Activated CD4-positive, alpha-beta T cell treated with anti-CD3 and anti-CD28 coated beads, Interleukin-2, amount 10 ng/mL, durations not matched to agents 7 days and 5 days (primary cell): ENCODE results near the gene DCAF16. TPM values are rescaled to one million over a fixed set of nuclear protein-coding genes. Genes with fewer than 3 reads are reported as not detected.
A peak's percentile ranks its signal among the peaks of the same experiment; 100 is the strongest.

Source experiments
- CTCF ChIA-PET: fragments of 350-600 bp; sonication (Branson Sonifier 250); formaldehyde crosslinking; loops from one replicate; lab custom pipeline; 2021; ENCODE audit warnings: antibody characterized with exemption; lab: Charles Lee
- POLR2A ChIA-PET: fragments of 350-600 bp; sonication (Branson Sonifier 250); formaldehyde crosslinking; loops from one replicate; lab custom pipeline; 2021; ENCODE audit warnings: antibody characterized with exemption; lab: Charles Lee
- DNase-seq: peaks from one replicate; pipeline ENCODE4 v3.0.0-alpha.2; 2020
- H3K27ac Mint-ChIP-seq: one replicate; pipeline ENCODE4 v1.8.0; 2021; ENCODE audit warnings: mild to moderate bottlenecking, moderate library complexity, mixed read lengths
- H3K27me3 Mint-ChIP-seq: one replicate; pipeline ENCODE4 v1.8.0; 2021; ENCODE audit warnings: mixed read lengths
- H3K36me3 Mint-ChIP-seq: one replicate; pipeline ENCODE4 v1.8.0; 2021; ENCODE audit warnings: low read depth, mixed read lengths
- H3K4me1 Mint-ChIP-seq: one replicate; pipeline ENCODE4 v1.8.0; 2021; ENCODE audit warnings: mixed read lengths
- H3K4me3 Mint-ChIP-seq: one replicate; pipeline ENCODE4 v1.8.0; 2021; ENCODE audit warnings: mild to moderate bottlenecking, moderate library complexity, mixed read lengths
- H3K9me3 Mint-ChIP-seq: one replicate; pipeline ENCODE4 v1.8.0; 2021; ENCODE audit warnings: mixed read lengths
- total RNA-seq, 2 experiments: library from RNA; stranded (reverse); gene quantifications; one replicate each; pipeline ENCODE4 v1.2.3, GENCODE V29; 2021

DCAF16 gene
- total RNA-seq, 2 experiments from 2014 or later = 50.9 to 53.6 TPM

DNA sequence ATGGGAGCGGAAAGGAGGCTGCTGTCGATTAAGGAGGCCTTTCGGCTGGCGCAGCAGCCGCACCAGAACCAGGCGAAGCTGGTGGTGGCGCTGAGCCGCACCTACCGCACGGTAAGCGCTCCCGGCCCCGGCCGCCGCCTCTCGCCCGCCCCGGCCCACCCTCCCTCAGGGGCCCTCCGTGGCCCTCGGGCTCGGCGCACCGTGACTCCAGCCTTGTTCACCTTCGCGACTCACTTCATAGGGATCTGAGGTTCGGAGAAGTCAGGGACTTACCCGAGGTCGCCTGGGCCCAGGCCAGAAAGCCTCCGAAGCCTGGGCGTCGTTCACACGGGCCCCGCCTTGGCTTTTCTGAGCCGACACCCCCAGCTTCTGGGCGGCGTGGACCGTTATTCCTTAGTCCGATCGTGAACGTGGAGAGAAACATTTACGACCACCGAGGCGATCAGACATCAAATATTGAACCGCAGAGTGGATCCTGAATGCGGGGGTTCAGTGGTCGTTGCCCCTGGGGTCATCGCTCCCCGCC lies 584 bp upstream of the DCAF16 start:
- peak; percentile 48 for DNase-seq
- Mint-ChIP-seq H3K27ac (peak overlapping the region; percentile 98), H3K4me1 (peaks cover 45% of the 10 kb centered on the region), H3K27me3 (no peaks in the 10 kb centered on the region), H3K4me3 (peak overlapping the region; percentile 92), H3K9me3 (no peaks in the 10 kb centered on the region), H3K36me3 (peaks cover 63% of the 10 kb centered on the region)
- POLR2A ChIA-PET = interaction anchor here (1.0 to 2.2 kb wide), 2 partner anchors 198 to 234 kb away, joined by 4 to 9 read pairs; partner anchors contain the start of genes LAP3 and MED28
- CTCF ChIA-PET = interaction anchor here (0.7 to 1.6 kb wide), 3 partner anchors 13 to 262 kb away, joined by 3 to 6 read pairs (median 5); no protein-coding TSS in a partner anchor

DNA sequence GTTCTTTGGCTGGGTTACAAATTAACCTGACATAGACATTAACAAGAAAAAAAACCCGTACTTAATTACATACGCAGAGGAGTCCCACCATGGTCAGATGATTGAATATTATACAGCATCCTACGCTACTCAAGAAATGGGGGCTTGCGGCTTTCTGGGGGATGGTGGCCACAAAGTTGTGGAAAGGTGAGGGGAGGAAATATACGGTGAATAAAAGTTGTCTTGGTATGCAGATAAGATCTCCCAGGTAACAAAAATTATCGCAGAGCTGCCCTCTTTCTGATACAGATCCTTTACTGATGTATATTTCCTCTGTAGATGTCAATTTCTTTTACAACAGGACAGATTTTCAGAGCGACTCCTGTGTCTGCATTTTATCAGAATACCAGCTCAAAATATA lies 890 bp downstream of the DCAF16 start:
- H3K27me3 Mint-ChIP-seq = no peaks in the 10 kb centered on the region
- peak overlapping the region; percentile 92 for H3K4me3 Mint-ChIP-seq
- ChIA-PET CTCF (interaction anchor here (1.0 to 1.5 kb wide), 3 partner anchors 12 to 233 kb away, joined by 3 to 4 read pairs (median 3); partner anchors contain the start of gene LAP3), POLR2A (interaction anchor here (2.2 kb wide), 1 partner anchor 233 kb away, joined by 9 read pairs; the partner anchor contains the start of gene LAP3)
- no peak for DNase-seq
- H3K27ac Mint-ChIP-seq = peak overlapping the region; percentile 98
- peaks cover 49% of the 10 kb centered on the region for H3K4me1 Mint-ChIP-seq
- H3K9me3 Mint-ChIP-seq = no peaks in the 10 kb centered on the region
- peaks cover 56% of the 10 kb centered on the region for H3K36me3 Mint-ChIP-seq

GRCh38 chr4:17807446-17807845 lies 3.1 kb downstream of the DCAF16 start:
- Mint-ChIP-seq H3K27me3 (no peaks in the 10 kb centered on the region), H3K27ac (no peak overlapping the region), H3K9me3 (no peaks in the 10 kb centered on the region), H3K4me1 (peaks cover 40% of the 10 kb centered on the region), H3K4me3 (peak overlapping the region; percentile 92), H3K36me3 (peaks cover 61% of the 10 kb centered on the region)
- CTCF ChIA-PET = interaction anchor here (0.6 to 2.3 kb wide), 3 partner anchors 9 to 1030 kb away, joined by 3 to 7 read pairs (median 4); no protein-coding TSS in a partner anchor
- DNase-seq = no peak
- POLR2A ChIA-PET = interaction anchor here (0.6 kb wide), 1 partner anchor 181 kb away, joined by 18 read pairs; no protein-coding TSS in a partner anchor

DNA sequence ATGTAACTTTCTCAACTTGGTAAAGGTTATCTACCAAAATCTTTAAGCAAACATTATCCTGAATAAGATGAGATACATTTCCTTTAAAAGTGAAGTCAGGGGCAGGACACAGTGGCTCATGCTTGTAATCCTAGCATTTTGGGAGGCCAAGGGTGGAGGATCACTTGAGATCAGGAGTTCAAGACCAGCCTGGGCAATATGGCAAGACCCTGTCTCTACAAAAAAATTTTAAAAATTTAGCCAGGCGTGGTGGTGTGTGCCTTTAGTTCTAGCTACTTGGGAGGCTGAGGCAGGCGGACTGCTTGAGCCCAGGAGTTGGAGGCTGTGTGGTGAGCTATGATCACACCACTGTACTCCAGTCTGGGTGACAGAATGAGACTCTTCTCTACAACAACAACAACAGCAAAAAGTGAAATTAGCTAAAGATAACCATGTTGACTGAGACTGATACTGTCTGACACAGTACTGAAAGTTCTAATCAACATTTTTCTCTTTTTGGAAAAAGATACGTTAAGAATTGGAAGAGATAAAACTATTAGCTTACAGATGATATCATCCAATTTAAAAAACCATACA lies 4.9 kb downstream of the DCAF16 start:
- Mint-ChIP-seq H3K27ac (no peak overlapping the region), H3K36me3 (peaks cover 64% of the 10 kb centered on the region), H3K27me3 (no peaks in the 10 kb centered on the region), H3K9me3 (no peaks in the 10 kb centered on the region), H3K4me3 (no peak overlapping the region), H3K4me1 (peaks cover 36% of the 10 kb centered on the region)
- ChIA-PET POLR2A (no interaction called here), CTCF (no interaction called here)
- no peak for DNase-seq

GRCh38 chr4:17797808-17798207 lies 12.7 kb downstream of the DCAF16 start:
- ChIA-PET CTCF (interaction anchor here (1.1 to 1.3 kb wide), 2 partner anchors 13 to 25 kb away, joined by 3 to 6 read pairs; partner anchors contain the start of genes DCAF16 and NCAPG), POLR2A (no interaction called here)
- Mint-ChIP-seq H3K36me3 (peaks cover 54% of the 10 kb centered on the region), H3K9me3 (no peaks in the 10 kb centered on the region), H3K27me3 (no peaks in the 10 kb centered on the region), H3K4me1 (peaks cover 4% of the 10 kb centered on the region), H3K4me3 (no peak overlapping the region), H3K27ac (no peak overlapping the region)
- DNase-seq = no peak

- H3K4me3 Mint-ChIP-seq = no peak overlapping the region
- CTCF ChIA-PET = no interaction called here
- H3K4me1 Mint-ChIP-seq = peaks cover 2% of the 10 kb centered on the region
- no peak overlapping the region for H3K27ac Mint-ChIP-seq
- DNase-seq = no peak
- POLR2A ChIA-PET = no interaction called here
- H3K9me3 Mint-ChIP-seq = no peaks in the 10 kb centered on the region
- no peaks in the 10 kb centered on the region for H3K27me3 Mint-ChIP-seq
- peaks cover 49% of the 10 kb centered on the region for H3K36me3 Mint-ChIP-seq
Measured at GRCh38 chr4:17794730-17795129, 15.8 kb downstream of the DCAF16 start.

DNA sequence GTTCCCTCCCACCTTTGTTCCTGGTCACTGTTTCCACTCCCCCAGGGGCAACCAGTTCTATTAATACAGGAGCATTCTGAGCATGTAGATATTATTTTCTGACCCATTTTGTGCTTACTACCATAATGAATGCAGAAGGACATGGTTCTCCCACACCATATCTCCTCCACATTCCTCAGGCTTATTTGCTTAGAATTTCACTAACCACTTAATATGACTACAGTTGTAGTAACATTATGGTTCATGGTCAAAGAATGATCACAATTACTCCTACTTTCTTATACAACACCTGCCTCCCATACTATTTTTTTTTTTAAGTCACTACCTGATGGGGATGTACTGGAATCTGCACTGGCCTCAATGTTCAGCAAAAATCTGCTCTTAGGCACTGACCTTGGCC lies 21.6 kb downstream of the DCAF16 start:
- DNase-seq = no peak
- H3K36me3 Mint-ChIP-seq = peaks cover 25% of the 10 kb centered on the region
- peaks cover 5% of the 10 kb centered on the region for H3K27me3 Mint-ChIP-seq
- ChIA-PET CTCF (no interaction called here), POLR2A (no interaction called here)
- H3K4me1 Mint-ChIP-seq = peaks cover 7% of the 10 kb centered on the region
- no peaks in the 10 kb centered on the region for H3K9me3 Mint-ChIP-seq
- no peak overlapping the region for H3K4me3 Mint-ChIP-seq
- no peak overlapping the region for H3K27ac Mint-ChIP-seq

DNA sequence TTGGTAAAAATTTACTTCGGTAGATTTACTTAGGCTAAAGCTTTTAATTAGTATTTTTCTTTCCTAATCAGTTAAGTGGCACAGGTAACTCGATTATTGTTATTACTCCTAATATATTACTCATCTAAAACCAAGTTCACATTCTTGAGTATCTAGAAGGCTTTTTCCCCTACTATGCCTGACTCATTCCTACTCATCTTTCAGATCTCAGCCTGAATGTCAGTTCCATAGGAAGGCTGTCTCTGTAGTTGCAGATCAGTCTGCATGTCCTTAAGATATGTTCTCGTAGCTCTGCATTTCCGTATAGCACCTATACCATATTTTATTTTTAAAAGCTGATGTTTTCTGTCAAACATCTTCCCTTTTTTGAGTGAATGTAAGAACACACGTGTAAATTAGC lies 23.2 kb downstream of the DCAF16 start:
- Mint-ChIP-seq H3K27me3 (peaks cover 14% of the 10 kb centered on the region), H3K9me3 (no peaks in the 10 kb centered on the region), H3K27ac (no peak overlapping the region), H3K4me3 (no peak overlapping the region), H3K36me3 (peaks cover 15% of the 10 kb centered on the region), H3K4me1 (peaks cover 7% of the 10 kb centered on the region)
- CTCF ChIA-PET = interaction anchor here (0.6 to 0.7 kb wide), 3 partner anchors 37 to 800 kb away, joined by 4 read pairs; no protein-coding TSS in a partner anchor
- DNase-seq = no peak
- POLR2A ChIA-PET = no interaction called here

DNA sequence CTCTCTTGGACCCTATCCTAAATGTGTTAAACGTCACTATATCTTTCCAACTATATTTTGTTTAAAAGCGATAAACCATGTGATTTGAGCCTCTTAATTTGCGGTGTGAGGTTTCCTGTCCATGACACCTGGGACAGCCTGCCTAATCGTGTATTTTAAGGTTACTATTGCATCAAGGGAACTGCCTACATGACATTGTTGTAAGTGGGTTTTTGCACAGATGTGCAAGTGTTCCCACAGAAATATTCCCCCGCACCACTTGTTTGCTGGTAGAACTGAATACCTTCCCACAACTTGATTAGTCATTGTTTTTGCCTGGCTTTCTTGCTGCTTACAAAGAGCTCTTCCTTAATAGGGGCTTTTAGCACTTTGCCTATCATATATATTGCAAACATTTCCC lies 24.0 kb downstream of the DCAF16 start:
- Mint-ChIP-seq H3K36me3 (peaks cover 13% of the 10 kb centered on the region), H3K27ac (no peak overlapping the region), H3K4me3 (no peak overlapping the region), H3K4me1 (peaks cover 12% of the 10 kb centered on the region), H3K27me3 (peaks cover 22% of the 10 kb centered on the region), H3K9me3 (no peaks in the 10 kb centered on the region)
- POLR2A ChIA-PET = no interaction called here
- CTCF ChIA-PET = no interaction called here
- no peak for DNase-seq

DNA sequence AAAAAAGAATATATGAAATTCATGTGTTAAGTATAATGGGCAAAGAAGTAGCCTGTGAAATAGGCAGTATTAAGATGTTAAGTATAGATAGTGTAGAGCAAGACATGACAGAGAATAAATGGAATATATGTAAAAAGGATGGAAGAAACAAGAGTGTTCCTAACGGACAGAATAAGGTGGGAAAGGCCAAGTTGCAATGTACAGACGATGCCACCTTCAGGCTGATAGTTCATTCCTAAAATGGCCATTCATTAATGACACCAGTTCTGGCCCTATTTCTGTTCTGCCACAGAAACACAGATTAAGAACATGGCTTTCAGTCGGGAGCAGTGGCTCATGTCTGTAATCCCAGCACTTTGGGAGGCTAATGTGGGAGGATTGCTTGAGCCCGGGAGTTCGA lies 24.7 kb downstream of the DCAF16 start:
- Mint-ChIP-seq H3K4me1 (peaks cover 14% of the 10 kb centered on the region), H3K9me3 (no peaks in the 10 kb centered on the region), H3K4me3 (no peak overlapping the region), H3K27ac (no peak overlapping the region), H3K36me3 (peaks cover 7% of the 10 kb centered on the region), H3K27me3 (peaks cover 26% of the 10 kb centered on the region)
- no peak for DNase-seq
- ChIA-PET CTCF (no interaction called here), POLR2A (no interaction called here)

DNA sequence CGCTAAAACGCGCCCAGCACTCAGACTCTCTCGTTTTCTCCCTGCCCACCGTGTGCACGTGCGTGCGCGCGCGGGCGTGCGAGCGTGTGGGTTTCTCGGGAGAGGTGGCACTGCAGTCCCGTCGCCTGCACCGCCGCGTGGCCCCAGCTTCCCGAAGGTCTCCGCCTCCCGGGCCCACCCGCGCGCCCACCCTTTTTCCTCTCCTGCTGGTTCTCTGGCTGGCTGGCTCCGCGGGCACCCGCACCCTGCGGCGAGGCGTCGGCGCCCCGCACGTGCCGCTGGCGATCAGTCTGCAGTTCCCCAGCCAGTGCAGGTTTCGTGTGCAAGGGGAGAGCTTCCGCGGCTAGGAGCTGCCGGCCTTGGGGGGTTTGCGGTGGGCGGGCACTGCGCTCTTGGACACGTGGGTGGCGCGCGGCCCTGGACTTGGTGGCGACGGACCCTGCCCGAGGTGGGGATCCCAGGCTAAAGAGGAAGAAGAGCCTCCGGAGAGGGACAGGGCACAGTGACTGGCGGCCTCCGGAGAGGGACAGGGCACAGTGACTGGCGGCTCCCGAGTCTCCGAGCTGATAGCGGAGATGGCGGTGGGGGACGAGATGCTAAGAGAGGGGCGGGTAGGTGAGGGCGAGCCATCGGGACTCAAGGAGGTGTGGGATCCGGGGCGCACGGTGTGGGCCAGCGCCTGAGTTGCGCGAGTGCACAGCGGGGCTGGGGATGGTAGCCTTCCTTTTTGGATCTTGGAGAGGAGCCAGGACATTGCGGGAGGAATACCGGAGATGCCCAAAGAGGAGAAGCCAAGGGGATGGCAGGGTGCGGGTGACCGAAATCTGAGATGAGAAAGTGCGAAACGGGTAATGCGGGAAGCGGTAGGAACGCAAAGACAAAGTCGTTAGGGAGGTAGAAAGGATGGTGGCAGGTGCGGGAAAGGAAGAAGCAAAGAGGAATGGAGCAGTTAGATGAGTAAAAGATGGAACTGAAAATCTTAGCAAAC lies 29.0 kb downstream of the DCAF16 start, which contains the start of gene FAM184B:
Gene FAM184B, minus strand, starts transcription at position 322 of the 988 bp plus-strand sequence. CDS start 322 bp downstream, outside the sequence.
- peaks cover 54% of the 10 kb centered on the region for H3K27me3 Mint-ChIP-seq
- no peak within 1 kb of the TSS for H3K27ac Mint-ChIP-seq
- no peak for DNase-seq
- peak within 1 kb of the TSS; percentile 1 for H3K4me3 Mint-ChIP-seq
- ChIA-PET CTCF (interaction anchor here (0.6 kb wide), 1 partner anchor 191 kb away, joined by 3 read pairs; no protein-coding TSS in a partner anchor), POLR2A (no interaction called here)
- H3K4me1 Mint-ChIP-seq = peaks cover 9% of the 10 kb centered on the region
- peaks cover 4% of the 10 kb centered on the region for H3K36me3 Mint-ChIP-seq
- H3K9me3 Mint-ChIP-seq = no peaks in the 10 kb centered on the region

DNA sequence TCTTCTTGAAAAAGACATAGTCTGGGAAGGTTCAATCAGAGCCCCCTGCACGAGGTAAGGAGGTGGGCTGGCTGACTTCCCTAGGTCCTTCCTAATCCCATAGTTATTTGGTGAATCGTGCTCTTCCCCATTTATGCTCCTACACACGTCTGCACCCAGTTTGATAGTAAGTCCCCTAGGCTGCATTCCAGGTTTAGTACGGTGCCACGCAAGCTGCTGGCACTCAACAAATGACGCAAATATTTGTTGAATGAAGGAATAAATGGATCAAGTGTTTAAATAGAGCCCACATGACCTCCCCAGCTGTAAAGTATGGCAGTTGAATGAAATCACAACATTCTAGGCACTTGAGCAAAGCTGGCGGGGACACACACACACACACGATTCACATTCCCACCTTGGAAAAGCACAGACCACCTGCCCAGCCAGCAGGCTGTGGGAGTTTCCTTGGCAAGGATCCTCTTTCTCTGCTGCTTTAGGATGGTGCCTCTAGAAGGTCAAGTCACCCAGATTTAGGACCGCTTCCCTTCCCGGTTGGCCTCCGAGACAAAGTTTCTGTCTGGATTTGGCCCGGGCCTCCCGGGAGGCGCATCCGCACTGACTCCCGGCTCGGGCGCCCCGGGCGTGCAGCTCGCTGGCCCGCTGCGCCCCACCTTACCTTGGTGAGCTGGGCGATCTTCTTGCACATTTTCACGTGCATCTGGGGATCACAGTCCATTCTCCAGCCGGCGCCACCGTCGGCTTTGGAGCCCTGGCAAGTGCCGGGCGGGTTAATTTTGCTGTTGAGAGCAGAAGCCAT lies 29.9 kb downstream of the DCAF16 start:
- Mint-ChIP-seq H3K4me3 (no peak overlapping the region), H3K9me3 (no peaks in the 10 kb centered on the region), H3K27me3 (peaks cover 51% of the 10 kb centered on the region), H3K4me1 (peaks cover 7% of the 10 kb centered on the region), H3K27ac (no peak overlapping the region), H3K36me3 (peaks cover 4% of the 10 kb centered on the region)
- POLR2A ChIA-PET = no interaction called here
- CTCF ChIA-PET = no interaction called here
- no peak for DNase-seq
